ENCODE results near the gene PRR5. TPM values are rescaled to one million over a fixed set of nuclear protein-coding genes. Genes with fewer than 3 reads are reported as not detected.
A peak's percentile ranks its signal among the peaks of the same experiment; 100 is the strongest.

The PRR5 gene
- polyA plus RNA-seq, 1 of the 3 experiments (the other 2 are of a cell fraction), result 1.3 TPM

GRCh38 chr22:44693756-44694155, 8.2 kb upstream of the PRR5 start (continued):
- TF ChIP-seq CTCF (IDR thresholded peaks at IDR 0.05), result no peak
- TF ChIP-seq ELF1 (IDR thresholded peaks at IDR 0.05), result no peak
- TF ChIP-seq FOXJ3 (CRISPR knock-in tag; IDR thresholded peaks at IDR 0.05), result no peak
- TF ChIP-seq ZBTB33 (IDR thresholded peaks at IDR 0.05; ENCODE audit: borderline replicate concordance, low read depth), result no peak

GRCh38 chr22:44697423-44698141, 4.4 kb upstream of the PRR5 start:
- 0 out of 2 replicates have a peak, but pooled peaks cover 2% of the 10 kb centered on the region for H3K27me3 ChIP-seq (ENCODE audit: insufficient read depth)
- no peaks in the 10 kb centered on the region for H3K36me3 ChIP-seq (replicated peaks in 1 of 2; ENCODE audit: control insufficient read depth in 1 of 2, insufficient read depth in 2 of 2, low read length in 1 of 2)
- DNase-seq, result peak; percentile 91
- peaks cover 0 to under 1% of the 10 kb centered on the region in 2 experiments; a peak in 1 of 4 replicates for H3K4me1 ChIP-seq (ENCODE audit: control insufficient read depth in 1 of 2, insufficient read depth in 2 of 2, low read depth in 1 of 2, low read length in 1 of 2)
- TF ChIP-seq SMC3 (IDR thresholded peaks at IDR 0.05; ENCODE audit: low read depth, low read length) (peak; percentile 92), MAX (IDR thresholded peaks at IDR 0.05; ENCODE audit: low read depth) (no peak), RAD21 (IDR thresholded peaks at IDR 0.05; ENCODE audit: low read length) (peak; percentile 88), TCF12 (IDR thresholded peaks at IDR 0.05) (no peak), CHD2 (IDR thresholded peaks at IDR 0.05; ENCODE audit: low read length, partially characterized antibody) (no peak), FOXJ3 (CRISPR knock-in tag; IDR thresholded peaks at IDR 0.05) (0 out of 2 replicates have a peak, but pooled peaks have one; percentile 22), RCOR1 (IDR thresholded peaks at IDR 0.05; ENCODE audit: low read length) (no peak), CTCF (IDR thresholded peaks at IDR 0.05) (peak; percentile 89)
- no peak overlapping the region for H3K27ac ChIP-seq (ENCODE audit: low read depth in 2 of 2, low read length in 1 of 2)
- POLR2A ChIA-PET, result no interaction called here
- H3K4me3 ChIP-seq (ENCODE audit: low read depth in 2 of 2, low read length in 1 of 2), result no peak overlapping the region; a peak in 1 of 4 replicates
- 0% methylated on average over 2 of the region's 22 CpGs for WGBS (ENCODE audit: low lambda C conversion rate)
- H3F3A ChIP-seq (replicated peaks; ENCODE audit: insufficient read depth), result no peaks in the 10 kb centered on the region
- no peaks in the 10 kb centered on the region for H4K20me1 ChIP-seq (ENCODE audit: insufficient read depth)
- no peak overlapping the region for H3K9ac ChIP-seq
- CTCF ChIA-PET, result interaction anchor here (0.7 to 41.0 kb wide), 15 partner anchors 8 to 60 kb away, joined by 3 to 642 read pairs (median 7); no protein-coding TSS in a partner anchor
- H3K79me2 ChIP-seq (ENCODE audit: insufficient read depth), result no peaks in the 10 kb centered on the region
- H3K9me3 ChIP-seq, result no peaks in the 10 kb centered on the region
- no peaks in the 10 kb centered on the region for H3K9me2 ChIP-seq
- no peak overlapping the region for H3K4me2 ChIP-seq
- no peak overlapping the region for H2AFZ ChIP-seq (ENCODE audit: low read depth)
